H1 (cell line): Measurements from ENCODE around the gene ZC4H2. TPM values are rescaled to one million over a fixed set of nuclear protein-coding genes. Genes with fewer than 3 reads are reported as not detected.

Source experiments
- MAX ChIP-seq: IDR thresholded peaks from 2 replicates; pipeline ENCODE4 v1.6.1; 2012; ENCODE audit warnings: inconsistent platforms
- SAP30 ChIP-seq: fragments of 300-600 bp; sonication (generic); IDR thresholded peaks from 2 replicates; pipeline ENCODE4 v1.7.1; 2012; ENCODE audit warnings: low read length, moderate library complexity, mild to moderate bottlenecking, inconsistent platforms; ENCODE audit not compliant: insufficient read depth, insufficient replicate concordance
- polyA plus RNA-seq, 7 experiments: library from polyadenylated mRNA; depleted of rRNA in 3 of 7; stranded (reverse) in 5 of 7; unstranded in 2 of 7; fragments of >200 nt in 5 of 7; fragments of 200-250 nt in 2 of 7; gene quantifications; 1 replicate in 5 of 7; 2 replicates in 1 of 7; 4 replicates in 1 of 7; pipeline versions ENCODE4 v1.2.1 to v1.2.3, GENCODE V29; 2011 to 2013; ENCODE audit warnings: missing spikeins in 2 of 7, mixed read lengths in 2 of 7
- total RNA-seq: library from RNA; stranded (reverse); fragmentation: NEBNext Ultra II Directional; extraction: Animal tissue kit (Norgen Biotek cat#: 25700); gene quantifications from 2 replicates; pipeline ENCODE4 v1.2.1, GENCODE V29; 2021

ZC4H2 gene
- total and polyA plus RNA-seq, 2 of the 8 experiments (the other 6 are each of a cell fraction or from before 2014, with no cell fraction given): 25.9 to 29.3 TPM

GRCh38 chrX:64977830-64978229 is 1.6 kb upstream of the ZC4H2 start (continued):
- TF ChIP-seq MAX (no peak), SAP30 (no peak)
